SK-MEL-5 (cell line): Measurements from ENCODE around the gene SLC16A12. TPM values are rescaled to one million over a fixed set of nuclear protein-coding genes. Genes with fewer than 3 reads are reported as not detected.

ENCODE experiments used
- DNase-seq: peaks from one replicate; pipeline ENCODE4 v3.0.0-alpha.2; 2016; ENCODE audit warnings: low read depth, low spot score
- in situ Hi-C: cut with HindIII; loops from 2 replicates; pipeline ENCODE4 v1.10.0; 2016; ENCODE audit warnings: low sequenced_read_pairs, high pct_unique_total_duplicates, low pct_unique_long_range_greater_than_20kb
- total RNA-seq: library from RNA; depleted of rRNA; stranded (reverse); fragments of >200 nt; shearing (Covaris generic); gene quantifications from 2 replicates; pipeline ENCODE4 v1.2.3, GENCODE V29; 2014

SLC16A12 gene
- total RNA-seq, 1 experiment from 2014 or later, result not detected

DNA sequence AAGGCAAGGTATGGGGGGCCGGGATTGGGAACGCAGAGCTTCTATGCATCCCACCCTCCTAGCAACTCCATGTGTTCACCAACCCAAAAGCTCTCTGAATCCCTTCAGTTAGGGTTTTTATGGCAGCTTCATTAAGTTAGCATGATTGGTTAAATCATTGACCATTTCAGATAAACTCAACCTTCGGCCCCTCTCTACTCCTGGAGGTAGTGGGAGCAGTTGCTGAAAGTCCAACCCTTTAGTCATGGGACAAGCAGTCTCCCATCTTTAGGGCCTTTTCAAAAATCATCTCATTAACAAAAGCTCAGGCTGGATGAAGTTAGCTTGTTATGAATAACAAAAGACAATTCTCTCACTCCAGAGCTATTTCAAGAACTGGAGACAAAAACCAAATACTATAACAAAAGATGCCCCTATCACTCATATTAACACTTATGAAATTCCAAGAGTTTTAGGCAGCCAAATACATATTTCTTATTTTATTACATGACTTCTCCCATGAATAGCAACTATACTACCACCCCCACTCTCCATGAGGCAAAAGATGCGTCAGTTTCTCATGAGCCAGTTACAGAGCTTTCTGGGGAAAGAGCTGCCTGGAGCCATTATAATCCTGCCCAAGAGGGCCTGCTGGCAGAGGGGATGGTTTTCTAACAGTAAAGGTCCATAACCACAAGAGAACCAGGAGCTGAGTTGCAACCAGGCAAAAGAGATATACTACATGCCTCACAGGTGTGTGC, 44.6 kb downstream of the SLC16A12 start:
- in situ Hi-C loops, result no loop called here
- DNase-seq, result no peak

DNA sequence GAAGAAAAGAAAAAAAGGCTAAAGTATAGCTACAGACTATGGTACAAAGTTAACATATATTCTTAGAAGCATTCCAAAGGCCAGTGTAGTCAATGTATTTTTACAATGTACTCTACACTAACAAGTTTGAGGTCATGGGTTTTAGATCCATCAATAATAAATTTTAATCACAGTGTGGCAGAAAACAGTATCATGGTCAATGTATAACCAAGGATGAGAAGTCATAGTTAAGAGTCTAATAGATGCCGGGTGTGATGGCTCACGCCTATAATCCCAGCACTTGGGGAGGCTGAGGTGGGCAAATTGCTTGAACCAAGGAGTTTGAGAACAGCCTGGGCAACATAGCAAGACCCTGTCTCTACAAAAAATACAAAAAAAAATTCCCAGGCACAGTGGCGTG, 53.1 kb downstream of the SLC16A12 start:
- in situ Hi-C loops, result no loop called here
- DNase-seq, result no peak

DNA sequence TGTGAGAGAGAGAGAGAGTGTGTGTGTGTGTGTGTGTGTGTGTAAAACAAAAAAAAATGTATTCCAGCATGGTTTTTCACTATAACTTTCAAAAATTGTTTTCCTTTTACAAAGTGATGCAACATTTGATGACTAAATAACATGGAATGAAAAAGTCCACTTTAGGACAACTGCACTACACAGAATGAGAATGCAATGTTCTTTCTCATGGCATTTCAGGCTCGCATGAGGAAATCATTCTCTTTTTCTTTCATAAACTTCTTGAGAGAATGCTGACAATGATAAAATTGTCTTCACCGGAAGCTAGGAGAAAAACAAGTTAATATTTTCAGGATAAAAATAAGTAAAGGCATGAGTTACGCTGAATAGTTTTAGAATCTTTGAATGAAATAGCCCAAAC, 53.7 kb downstream of the SLC16A12 start:
- in situ Hi-C loops, result no loop called here
- DNase-seq, result peak; percentile 4

DNA sequence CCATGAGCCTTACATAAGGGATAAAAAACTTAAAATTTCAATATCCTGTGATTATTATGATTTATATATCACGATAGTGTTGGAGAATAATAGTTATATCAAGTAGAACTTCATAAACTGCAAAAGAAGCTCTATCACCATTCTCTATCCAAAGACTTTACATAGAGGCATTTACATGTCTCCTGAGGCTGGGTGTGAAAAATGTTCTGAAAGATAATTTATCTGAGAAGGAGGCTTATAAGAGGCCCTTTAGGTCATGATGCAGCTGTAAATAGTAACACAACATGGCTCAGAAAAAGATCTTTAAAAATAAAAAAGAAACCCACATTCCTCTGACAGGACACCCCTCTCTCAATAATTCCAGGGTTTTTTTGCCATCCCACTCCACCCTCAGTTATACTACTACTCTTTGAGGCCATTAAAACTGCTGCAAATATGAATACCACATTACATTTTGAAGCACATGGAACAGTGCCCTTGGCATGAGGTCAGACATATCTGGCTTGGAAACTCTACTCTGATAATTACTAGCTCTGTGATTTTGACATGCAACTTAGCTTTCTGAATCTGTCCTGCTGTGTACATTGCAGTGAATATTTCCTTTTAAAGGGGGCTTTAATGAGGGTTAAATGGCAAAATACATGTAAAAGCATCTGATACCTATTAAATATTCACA, 55.5 kb downstream of the SLC16A12 start:
- in situ Hi-C loops, result no loop called here
- DNase-seq, result no peak

DNA sequence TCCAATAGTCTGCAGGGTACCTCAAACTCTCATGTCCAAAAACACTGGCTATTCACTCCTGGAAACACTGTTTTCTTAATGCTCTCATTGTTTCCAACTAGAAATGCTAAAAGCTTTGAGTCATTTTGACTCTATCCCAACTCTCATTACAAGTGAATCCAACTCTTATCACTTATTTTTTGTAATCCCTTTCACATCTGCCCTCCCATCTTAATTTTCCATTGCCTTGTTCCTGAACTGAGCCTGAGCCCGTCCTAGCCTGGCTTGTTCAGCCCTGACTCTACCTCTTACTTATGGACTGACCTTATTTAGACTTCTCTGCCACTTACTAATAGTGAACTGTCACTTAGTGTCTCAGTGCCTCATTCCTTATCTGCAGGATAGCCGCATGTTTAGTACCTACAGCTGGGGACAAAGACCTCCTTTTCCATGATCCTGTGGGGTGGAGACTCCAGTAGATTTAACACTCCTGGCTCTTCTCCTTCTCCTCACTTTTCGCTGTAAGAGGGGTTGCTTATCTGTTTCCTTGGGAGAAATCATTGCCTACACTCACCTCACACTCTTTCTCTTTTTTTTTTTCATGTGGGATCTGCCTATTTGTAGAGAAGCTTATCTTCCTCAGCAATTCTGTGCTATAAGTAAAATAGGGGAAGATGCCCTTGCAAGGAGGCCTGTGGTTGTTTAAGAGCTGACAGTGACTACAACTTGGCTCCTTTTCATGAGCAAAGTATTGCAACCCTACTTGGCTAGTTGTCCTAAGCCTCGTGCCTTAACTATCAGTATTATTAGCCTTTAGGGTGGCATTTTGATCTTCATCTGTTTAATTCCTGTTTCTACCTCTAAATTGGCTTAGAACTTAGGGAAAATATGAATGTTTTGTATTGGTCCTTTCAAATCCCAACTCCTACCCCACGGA, 56.4 kb downstream of the SLC16A12 start:
- in situ Hi-C loops, result no loop called here
- DNase-seq, result no peak

DNA sequence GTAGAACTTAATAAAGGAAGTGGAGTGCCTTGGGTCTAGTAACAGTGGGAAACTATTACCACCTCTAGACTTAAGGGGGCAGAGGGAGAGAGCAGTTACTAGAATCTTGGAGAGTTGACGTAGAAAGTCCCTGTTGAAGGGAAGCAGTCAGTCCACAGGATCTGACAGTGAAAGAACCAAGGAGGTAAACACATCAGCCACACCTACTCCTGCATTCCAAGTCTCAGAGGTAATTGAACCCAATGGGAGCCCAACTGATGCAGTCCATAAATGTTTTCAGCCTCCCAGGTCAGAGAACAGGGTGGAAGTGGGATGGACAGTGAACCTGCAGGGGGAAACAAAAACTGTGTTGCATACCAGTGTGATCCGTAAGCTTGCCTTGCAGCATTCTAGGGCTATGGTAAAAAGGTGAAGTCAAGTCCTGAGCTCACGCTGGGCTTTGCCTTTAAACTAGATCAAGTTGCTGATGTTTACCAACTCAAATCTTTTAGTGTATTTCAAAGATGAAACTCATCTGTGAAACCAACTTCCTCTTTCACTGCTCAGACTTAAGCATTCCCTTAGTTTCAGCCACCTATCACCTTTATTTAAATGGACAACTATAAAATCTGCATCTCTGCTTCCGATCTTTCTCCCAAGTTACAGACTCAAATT, 57.2 kb downstream of the SLC16A12 start:
- no peak for DNase-seq

DNA sequence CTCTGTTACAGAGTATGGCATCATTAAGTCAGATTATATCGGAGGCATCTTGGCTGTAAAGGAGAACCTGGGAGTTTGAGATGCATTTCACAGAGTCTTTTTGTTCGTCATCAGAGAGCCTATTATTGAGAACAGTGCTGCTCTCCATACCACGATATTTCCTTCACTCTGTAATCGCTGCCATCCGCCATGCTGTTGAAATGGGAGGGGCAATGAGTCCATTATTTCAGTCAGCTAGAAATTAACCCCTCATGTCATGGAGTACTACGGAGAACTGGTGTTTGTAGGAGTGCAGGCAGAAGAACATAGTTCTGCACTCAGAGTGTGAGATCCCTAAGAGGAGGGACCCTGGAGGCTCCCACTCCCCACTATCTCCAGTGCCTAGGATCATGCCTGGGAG, 59.2 kb downstream of the SLC16A12 start:
- DNase-seq, result peak; percentile 12
- in situ Hi-C loops, result no loop called here

More for the DNA sequence above, 57.2 kb downstream of the SLC16A12 start:
- in situ Hi-C loops, result no loop called here

DNA sequence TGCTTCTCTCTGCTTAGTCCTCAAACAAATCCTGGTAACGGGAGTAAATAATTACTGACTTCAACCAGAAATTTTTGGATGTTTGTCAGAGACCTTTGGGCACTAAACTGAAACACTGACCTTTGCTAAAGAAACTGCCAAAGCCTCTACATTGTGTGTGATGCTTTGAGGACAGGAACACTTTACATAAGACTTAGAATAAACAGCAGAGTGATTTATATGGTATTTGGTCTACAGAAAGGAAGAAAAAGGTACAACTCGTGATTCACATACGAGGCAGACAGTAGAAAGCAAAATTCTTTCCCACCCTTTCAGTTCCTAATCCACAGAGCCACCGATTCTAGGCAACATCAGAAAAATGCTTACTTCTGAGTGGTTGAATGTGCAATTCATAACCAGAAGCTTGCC, 59.8 kb downstream of the SLC16A12 start:
- in situ Hi-C loops, result no loop called here
- no peak for DNase-seq

DNA sequence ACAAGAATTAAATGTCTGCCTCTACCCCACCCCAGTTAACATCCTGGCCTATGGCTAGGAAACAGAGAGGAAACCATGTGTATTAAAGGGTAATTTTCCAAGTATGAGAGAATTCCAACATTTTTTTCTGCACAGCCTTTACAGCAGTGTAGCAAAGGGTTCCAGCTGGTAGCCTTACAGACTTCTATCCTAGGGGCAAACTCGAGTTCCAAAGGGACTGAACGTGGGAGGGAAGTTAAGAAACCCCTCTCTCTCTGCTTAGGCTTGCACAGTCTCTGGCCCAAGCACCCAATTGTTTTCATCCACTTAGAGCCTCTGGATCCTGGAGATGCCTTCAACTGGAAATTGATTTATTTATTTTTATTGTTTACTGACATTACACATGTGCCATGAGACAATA, 60.3 kb downstream of the SLC16A12 start:
- in situ Hi-C loops, result no loop called here

DNA sequence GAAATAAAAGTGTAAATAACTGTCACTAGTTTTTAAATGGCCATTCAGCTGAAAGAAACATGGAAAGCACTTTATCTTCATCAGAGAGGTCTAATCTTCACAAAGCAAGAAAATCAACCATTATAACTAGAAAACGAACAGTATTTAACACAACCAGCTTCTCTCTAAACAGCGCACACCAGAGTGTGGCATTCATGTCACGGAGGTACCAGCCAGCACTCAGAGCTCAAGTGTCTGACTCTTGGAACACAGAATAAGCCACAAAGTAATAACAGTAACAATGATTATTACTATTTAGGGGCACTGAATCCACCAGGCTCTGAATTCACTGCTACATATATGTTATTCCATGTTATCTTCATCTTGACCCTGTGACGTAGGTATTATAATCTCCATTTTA, 60.9 kb downstream of the SLC16A12 start:
- in situ Hi-C loops, result loop anchor here (25.0 kb wide), 1 partner anchor 88 kb away; no protein-coding TSS in a partner anchor
- DNase-seq, result no peak

More for the DNA sequence above, 60.3 kb downstream of the SLC16A12 start:
- no peak for DNase-seq

DNA sequence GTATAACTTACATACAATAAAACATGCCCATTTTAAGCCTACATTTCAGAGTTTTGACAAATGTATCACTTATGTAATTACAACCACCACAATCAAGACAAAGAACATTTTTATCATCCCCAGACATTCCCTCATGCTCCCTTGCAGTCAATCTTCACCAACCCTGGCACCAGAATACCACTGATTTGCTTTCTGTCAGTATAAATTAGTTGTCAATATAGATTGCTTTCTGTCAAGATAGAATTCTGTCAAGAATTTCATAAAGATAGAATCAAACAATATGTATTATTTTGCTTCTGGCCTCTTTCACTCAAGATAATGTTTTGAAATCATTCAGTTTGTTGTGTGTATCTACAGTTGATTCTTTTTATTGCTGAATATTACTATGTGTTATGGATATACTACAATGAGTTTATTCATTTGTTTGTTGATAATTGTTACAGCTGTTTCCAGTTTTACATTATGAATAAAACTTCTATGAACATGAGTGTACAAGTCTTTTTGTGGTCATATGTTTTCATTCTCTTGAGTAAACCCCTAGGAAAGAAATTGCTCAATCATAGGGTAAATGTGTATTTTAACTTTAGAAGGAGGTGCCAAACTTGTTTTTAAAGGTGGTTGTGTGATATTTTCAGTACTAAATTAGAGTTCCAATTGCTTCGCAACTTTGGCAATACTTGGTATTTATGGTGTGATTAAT, 64.1 kb downstream of the SLC16A12 start:
- in situ Hi-C loops, result loop anchor here (25.0 kb wide), 1 partner anchor 91 kb away; no protein-coding TSS in a partner anchor
- no peak for DNase-seq

DNA sequence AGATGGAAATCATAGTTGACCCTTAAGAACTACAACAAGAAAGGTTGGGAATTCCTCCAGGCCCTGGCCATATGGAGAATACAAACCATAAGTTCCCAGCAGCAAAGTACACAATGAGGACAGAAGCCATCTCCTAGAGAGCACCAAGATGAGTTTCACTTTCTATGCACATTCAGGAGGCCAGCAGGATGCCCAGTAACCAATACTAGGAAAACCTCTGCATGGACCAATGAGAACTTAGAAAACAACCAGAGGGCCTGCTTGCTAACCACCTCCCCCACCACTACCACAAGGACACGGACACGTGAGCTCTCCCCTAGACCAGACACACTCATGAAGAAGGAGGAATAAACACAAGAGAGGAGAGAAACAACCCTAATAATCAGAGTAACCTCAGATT, 64.8 kb downstream of the SLC16A12 start:
- in situ Hi-C loops, result loop anchor here (25.0 kb wide), 1 partner anchor 92 kb away; no protein-coding TSS in a partner anchor
- no peak for DNase-seq

DNA sequence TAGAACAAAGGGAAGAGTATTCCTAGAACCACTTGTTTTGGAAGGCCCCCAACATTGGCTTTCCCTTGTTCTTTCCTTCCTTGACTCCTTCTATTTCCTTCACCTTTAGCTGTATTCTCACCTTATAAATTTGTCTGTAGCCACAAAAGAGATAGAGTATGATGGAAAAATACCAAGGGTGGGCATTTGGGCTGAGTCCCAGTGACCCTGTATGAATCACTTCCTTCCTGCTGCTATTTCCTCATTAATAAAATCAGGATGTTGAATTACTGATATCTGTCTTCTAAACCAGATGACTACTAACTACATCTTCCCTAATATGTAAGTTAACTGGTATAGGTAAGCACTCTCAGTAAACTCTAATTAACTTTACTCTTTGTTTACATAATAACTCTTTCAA, 65.9 kb downstream of the SLC16A12 start:
- no peak for DNase-seq
- in situ Hi-C loops, result loop anchor here (25.0 kb wide), 1 partner anchor 93 kb away; no protein-coding TSS in a partner anchor

DNA sequence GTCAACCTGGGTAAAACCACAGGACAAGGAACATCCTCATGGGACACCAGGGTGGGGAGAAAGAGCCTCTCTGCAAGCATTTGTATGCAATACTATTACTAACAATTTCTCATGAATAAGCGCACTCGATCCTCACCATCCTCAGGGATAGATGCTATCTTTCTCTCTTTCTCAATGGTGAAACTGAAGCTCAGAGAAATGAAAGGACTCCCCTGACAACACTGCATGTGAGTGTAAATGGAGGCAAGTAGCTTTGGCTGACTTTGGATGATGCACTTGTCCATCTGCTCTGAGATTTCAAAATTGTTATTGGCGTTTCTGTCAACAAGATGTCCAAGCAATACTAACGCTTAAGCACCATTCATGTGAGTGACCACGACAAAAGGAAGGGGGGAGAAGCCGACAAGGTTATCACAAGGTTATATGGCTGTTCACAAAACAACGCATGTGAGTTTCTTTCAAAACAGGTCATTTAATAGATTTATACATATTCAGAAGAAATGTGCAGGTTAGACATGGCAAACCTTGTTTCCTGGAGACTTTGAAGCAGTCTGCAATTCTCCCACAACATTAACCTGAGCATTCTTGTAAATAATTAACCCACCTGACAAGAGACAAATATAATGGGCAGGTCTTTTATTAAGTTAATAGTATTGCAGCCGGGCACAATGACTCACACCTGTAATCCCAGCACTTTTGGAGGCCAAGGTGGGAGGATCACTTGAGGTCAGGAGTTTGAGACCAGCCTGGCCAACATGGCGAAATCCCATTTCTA, 67.0 kb downstream of the SLC16A12 start:
- in situ Hi-C loops, result loop anchor here (25.0 kb wide), 1 partner anchor 94 kb away; no protein-coding TSS in a partner anchor

DNA sequence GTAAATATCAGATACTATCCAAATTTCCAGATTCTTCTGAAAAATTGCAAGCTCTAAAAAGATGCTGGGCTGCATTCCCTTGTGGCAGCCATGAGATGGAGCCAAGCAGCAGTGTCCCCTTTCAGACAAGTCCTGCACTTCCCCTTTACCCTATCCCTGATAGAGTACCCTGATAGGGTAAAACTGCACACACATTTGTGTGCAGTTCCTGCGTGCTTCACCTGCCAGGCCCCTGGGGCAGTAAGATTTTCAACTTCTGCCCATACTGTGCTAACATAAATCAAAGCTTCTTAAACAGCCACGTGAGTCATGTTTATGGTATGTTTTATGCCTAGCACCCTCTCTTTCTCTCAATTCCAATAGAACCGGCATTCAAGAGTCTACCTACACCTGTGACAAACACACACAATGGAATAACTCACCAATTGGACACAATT, 68.8 kb downstream of the SLC16A12 start:
- in situ Hi-C loops, result loop anchor here (25.0 kb wide), 1 partner anchor 96 kb away; no protein-coding TSS in a partner anchor
- DNase-seq, result peak; percentile 28

More for the DNA sequence above, 67.0 kb downstream of the SLC16A12 start:
- DNase-seq, result no peak

DNA sequence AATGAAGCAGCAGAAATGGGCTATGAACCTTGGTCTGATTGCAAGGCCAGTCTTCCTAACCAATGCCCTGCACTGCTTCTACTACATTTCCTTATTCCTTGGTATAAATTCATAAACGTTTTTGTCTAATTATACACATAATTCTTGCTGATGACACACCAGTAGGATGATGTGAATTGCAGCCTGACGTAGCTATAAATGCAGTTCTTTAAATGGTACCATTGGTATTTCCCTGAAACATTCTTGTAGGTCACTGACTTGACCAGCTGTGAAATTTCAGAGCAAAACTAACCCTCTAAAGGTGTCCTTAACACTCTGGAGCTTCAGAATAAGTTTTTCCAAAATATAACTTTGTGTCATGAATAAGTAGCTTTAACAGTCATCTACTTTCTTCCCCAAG, 70.2 kb downstream of the SLC16A12 start:
- in situ Hi-C loops, result loop anchor here (25.0 kb wide), 1 partner anchor 97 kb away; no protein-coding TSS in a partner anchor
- no peak for DNase-seq
